ENCODE data around the gene PRSS22.

PRSS22 gene

GRCh38 chr16:2879854-2880508, 22.0 kb upstream of the PRSS22 start:
- no peak for DNase-seq

- peak; percentile 79 for DNase-seq
These were observed 17.0 kb upstream of the PRSS22 start for GRCh38 chr16:2874912-2875362.

- no peak for DNase-seq
These were observed 16.3 kb upstream of the PRSS22 start for GRCh38 chr16:2874032-2874911.

GRCh38 chr16:2871926-2872325, 14.0 kb upstream of the PRSS22 start:
- DNase-seq, result no peak

GRCh38 chr16:2867987-2868789, 10.2 kb upstream of the PRSS22 start:
- peak; percentile 97 for DNase-seq

GRCh38 chr16:2867661-2867986, 9.7 kb upstream of the PRSS22 start:
- DNase-seq, result no peak

GRCh38 chr16:2866431-2866830, 8.5 kb upstream of the PRSS22 start:
- no peak for DNase-seq

- no peak for DNase-seq
These were observed 7.7 kb upstream of the PRSS22 start for GRCh38 chr16:2865651-2866050.

- DNase-seq, result no peak
These were observed 3.0 kb upstream of the PRSS22 start for GRCh38 chr16:2860826-2861567.

- DNase-seq, result no peak
These were observed 1.8 kb upstream of the PRSS22 start for GRCh38 chr16:2859686-2860265.

- DNase-seq, result no peak
These were observed 465 bp upstream of the PRSS22 start for GRCh38 chr16:2858245-2859025.

- DNase-seq, result no peak
These were observed 1.1 kb downstream of the PRSS22 start for GRCh38 chr16:2856686-2857450.

GRCh38 chr16:2856061-2856670, 1.8 kb downstream of the PRSS22 start:
- DNase-seq, result no peak

- no peak for DNase-seq
These were observed 2.4 kb downstream of the PRSS22 start for GRCh38 chr16:2855536-2855935.

- DNase-seq, result no peak
These were observed 3.2 kb downstream of the PRSS22 start for GRCh38 chr16:2854700-2855309.

GRCh38 chr16:2853531-2854073, 4.4 kb downstream of the PRSS22 start:
- DNase-seq, result no peak

- no peak for DNase-seq
These were observed 5.1 kb downstream of the PRSS22 start for GRCh38 chr16:2852731-2853507.

GRCh38 chr16:2852003-2852730, 5.8 kb downstream of the PRSS22 start:
- no peak for DNase-seq

All from NCI-H2227 treated with DMSO at 0.1 percent for 48 hours (cell line).